DND-41 (cell line): ENCODE results near the gene ALKAL2.

Experiments
- EZH2 ChIP-seq: IDR thresholded peaks from 3 replicates; pipeline ENCODE4 v1.6.1; 2012; ENCODE audit warnings: borderline replicate concordance, low read depth, mild to moderate bottlenecking, moderate library complexity, low read length, inconsistent platforms; ENCODE audit not compliant: severe bottlenecking
- TF ChIP-seq, protein P1 (sequence below): IDR thresholded peaks from 2 replicates; pipeline ENCODE4 v1.5.1; 2012; ENCODE audit warnings: borderline replicate concordance, low read length, moderate library complexity, mild to moderate bottlenecking; ENCODE audit not compliant: poor library complexity, severe bottlenecking; ENCODE audit errors: extremely low read depth

DNA sequence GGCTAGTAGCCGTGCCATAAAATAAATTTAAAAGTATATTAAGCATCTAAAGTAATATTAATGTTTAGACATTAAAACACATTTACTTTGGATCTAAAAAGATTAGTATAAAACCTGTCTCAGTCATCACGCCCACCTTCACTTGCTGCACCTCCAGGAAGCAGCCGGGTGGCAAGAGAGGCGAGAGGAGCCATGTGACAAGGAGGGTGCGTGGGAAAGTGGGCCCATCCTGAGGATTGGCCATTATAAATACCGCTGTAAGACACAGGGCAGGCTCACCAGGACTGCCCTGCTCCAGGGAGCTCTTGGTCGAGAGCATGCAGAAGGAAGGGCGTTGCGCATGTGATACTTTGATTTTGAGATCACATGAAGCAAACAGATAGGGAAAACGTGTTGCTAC is 34.4 kb upstream of the ALKAL2 start:
- TF ChIP-seq, protein P1, sequence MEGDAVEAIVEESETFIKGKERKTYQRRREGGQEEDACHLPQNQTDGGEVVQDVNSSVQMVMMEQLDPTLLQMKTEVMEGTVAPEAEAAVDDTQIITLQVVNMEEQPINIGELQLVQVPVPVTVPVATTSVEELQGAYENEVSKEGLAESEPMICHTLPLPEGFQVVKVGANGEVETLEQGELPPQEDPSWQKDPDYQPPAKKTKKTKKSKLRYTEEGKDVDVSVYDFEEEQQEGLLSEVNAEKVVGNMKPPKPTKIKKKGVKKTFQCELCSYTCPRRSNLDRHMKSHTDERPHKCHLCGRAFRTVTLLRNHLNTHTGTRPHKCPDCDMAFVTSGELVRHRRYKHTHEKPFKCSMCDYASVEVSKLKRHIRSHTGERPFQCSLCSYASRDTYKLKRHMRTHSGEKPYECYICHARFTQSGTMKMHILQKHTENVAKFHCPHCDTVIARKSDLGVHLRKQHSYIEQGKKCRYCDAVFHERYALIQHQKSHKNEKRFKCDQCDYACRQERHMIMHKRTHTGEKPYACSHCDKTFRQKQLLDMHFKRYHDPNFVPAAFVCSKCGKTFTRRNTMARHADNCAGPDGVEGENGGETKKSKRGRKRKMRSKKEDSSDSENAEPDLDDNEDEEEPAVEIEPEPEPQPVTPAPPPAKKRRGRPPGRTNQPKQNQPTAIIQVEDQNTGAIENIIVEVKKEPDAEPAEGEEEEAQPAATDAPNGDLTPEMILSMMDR: no peak
- no peak for TF ChIP-seq EZH2
